LNCaP clone FGC (cell line): ENCODE data around the gene PTPRJ.

Source experiments
- DNase-seq: peaks from one replicate; pipeline ENCODE4 v3.0.0-alpha.2; 2011; ENCODE audit warnings: low read depth
- H3K4me3 ChIP-seq: 2 replicates; pipeline ENCODE4 v1.5.1; 2011; ENCODE audit warnings: mild to moderate bottlenecking, low read depth, low read length, control low read depth
- TF ChIP-seq, protein P1 (sequence below): IDR thresholded peaks from 2 replicates; pipeline ENCODE4 v1.5.1; 2012; ENCODE audit warnings: mild to moderate bottlenecking; ENCODE audit not compliant: control insufficient read depth, insufficient read depth; ENCODE audit errors: extremely low read depth

Gene PTPRJ

DNA sequence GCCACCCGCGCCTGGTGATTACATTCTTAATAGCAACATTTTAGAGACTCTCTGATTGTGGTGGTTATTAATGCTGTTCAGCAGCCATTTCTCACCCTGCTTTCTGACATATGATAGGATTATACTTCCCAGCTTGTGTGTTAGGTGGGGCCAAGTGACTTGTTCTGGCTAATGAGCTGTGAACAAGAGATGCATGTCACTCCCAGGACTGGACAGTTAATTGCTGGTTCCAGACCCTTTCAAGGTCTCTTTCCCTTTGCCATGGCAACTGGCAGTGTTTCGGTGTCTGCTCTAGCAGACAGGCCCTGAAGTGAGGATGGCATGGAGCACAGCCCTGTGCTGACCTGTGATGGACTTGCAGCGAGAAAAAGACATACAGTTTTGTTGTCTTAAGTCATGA, 8.9 kb upstream of the PTPRJ start:
- TF ChIP-seq, protein P1, sequence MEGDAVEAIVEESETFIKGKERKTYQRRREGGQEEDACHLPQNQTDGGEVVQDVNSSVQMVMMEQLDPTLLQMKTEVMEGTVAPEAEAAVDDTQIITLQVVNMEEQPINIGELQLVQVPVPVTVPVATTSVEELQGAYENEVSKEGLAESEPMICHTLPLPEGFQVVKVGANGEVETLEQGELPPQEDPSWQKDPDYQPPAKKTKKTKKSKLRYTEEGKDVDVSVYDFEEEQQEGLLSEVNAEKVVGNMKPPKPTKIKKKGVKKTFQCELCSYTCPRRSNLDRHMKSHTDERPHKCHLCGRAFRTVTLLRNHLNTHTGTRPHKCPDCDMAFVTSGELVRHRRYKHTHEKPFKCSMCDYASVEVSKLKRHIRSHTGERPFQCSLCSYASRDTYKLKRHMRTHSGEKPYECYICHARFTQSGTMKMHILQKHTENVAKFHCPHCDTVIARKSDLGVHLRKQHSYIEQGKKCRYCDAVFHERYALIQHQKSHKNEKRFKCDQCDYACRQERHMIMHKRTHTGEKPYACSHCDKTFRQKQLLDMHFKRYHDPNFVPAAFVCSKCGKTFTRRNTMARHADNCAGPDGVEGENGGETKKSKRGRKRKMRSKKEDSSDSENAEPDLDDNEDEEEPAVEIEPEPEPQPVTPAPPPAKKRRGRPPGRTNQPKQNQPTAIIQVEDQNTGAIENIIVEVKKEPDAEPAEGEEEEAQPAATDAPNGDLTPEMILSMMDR: no peak
- no peak for DNase-seq
- H3K4me3 ChIP-seq: no peak overlapping the region

DNA sequence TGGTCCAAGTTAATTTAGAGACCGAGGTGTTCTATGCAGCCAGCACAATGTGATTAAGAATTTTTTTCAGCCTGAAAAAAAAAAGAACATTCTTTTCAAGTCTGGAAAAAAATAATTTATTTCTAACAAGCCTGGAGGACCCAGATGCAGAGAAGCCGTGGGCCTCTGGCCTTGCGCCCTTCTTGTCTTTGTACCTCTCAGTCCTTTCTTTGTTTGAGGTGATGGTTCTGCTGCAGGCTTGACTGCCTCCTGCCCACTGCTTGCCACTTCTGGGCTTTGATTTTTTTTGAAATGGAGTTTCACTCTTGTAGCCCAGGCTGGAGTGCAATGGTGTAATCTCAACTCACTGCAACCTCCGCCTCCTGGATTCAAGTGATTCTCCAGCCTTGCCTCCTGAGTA, 7.2 kb upstream of the PTPRJ start:
- no peak overlapping the region for H3K4me3 ChIP-seq
- TF ChIP-seq, protein P1: no peak
- no peak for DNase-seq

DNA sequence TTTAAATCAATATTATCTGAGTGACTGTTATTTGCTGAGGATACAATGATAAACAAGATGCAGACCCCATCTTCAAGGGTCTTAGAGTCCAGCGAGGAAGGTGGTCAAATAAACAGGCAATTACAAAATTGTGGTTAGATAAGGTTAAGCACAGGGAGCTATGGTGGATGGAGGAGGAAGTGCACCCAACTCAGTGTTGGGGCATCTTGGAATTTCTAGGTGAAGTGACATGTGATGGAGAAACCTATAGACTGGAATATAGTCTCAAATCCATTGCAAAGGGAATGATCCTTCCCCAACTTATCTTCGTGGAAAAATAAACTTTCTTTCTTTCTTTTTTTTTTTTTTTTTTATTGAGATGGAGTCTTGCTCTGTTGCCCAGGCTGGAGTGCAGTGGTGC, 3.4 kb upstream of the PTPRJ start:
- TF ChIP-seq, protein P1: no peak
- no peak overlapping the region for H3K4me3 ChIP-seq
- no peak for DNase-seq

DNA sequence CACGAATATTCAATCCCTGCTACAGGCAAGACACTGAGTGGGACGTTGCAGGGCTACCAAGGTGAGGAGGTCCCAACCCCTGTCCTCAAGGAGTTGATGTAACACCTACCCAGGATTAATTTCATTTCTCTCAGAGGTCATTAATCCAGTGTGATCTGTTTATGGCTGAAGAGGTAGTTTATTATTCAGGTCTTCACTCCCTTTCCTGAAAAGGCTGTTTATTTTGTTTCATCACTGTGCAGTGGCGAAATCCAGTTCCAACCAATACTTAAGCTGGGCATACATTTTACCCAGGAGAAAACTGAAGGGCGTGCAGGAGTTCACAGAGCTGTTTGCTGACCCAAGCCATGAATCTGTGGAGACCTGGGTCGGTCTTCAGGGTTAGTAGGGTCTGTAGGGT, 2.7 kb upstream of the PTPRJ start:
- DNase-seq: no peak
- TF ChIP-seq, protein P1: no peak
- H3K4me3 ChIP-seq: no peak overlapping the region

DNA sequence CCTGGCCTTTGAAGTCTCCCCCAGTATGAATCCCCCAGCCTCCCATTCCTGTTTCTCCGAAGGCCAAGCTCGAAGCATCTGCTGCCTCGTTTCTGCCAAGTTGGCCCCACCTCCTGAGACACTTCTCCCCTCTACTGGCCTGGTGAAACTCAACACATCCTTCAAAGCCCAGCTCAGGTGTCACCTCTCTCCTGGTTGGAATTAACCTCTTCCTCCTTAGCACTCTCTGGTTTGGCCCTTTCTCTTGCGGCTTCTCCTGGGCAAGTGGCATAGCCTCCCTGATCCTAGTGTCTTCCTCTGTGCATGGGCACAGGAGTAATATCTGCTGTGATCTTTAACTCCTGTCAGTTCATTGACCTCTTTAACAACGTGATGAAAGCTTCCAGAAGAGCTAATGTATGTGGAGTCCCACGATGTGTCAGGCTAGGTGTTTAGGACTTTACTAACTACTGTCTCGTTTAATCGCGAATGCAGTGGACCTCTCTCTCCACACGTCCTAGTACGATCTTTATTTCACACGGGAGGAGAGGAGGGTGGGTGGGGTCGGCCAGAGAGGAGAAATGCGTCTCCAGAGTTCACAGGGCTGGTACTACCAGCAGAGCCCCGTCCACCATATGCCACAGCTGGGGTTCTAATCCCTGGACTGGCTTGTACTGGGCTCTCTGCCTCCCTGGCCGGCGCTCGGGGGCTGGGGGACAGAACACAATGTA, 826 bp upstream of the PTPRJ start:
- H3K4me3 ChIP-seq: peak overlapping the region; percentile 71
- TF ChIP-seq, protein P1: no peak
- DNase-seq: no peak

DNA sequence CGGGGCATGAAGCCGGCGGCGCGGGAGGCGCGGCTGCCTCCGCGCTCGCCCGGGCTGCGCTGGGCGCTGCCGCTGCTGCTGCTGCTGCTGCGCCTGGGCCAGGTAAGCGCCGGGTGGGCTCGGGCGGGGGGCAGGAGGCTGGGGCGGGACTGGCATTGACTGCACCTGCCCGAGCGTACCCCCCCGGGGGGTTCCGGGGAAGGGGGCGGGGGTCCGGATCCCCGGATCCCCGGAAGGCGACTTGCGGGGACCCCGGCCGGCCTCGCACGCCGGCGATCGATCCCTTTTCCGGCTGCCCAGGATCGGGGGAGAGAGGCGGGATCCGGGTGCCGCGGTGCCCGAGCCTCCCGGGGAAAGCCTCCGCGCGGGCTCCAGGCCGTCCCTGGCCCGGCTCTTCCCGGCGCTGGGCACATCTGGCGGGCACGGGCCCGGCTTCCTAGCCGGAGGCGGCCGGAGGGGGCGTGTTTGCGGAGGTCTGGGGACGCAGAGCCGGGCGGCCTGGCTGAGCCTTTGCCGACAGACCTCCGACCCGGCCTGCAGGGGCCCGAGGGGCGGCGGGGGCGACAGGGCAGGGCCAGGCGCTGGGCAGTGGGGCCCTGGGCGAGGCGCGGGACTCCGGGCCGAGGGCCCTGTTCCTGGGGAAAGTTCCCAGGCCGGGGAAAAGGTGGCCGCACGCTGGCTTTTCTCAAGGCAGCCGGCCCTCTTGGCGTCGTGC, 705 bp downstream of the PTPRJ start:
- no peak for DNase-seq
- H3K4me3 ChIP-seq: peak overlapping the region; percentile 71
- TF ChIP-seq, protein P1: peak; percentile 26; the same call in 1 of the 2 replicates
